Bronchial epithelial cell (primary cell): Measurements from ENCODE around the gene DUSP28. TPM values are rescaled to one million over a fixed set of nuclear protein-coding genes. Genes with fewer than 3 reads are reported as not detected.

Experiments used
- DNase-seq: peaks from one replicate; pipeline ENCODE4 v3.0.0-alpha.2; 2010; ENCODE audit warnings: low read depth
- FAIRE-seq: peaks from 2 replicates; lab custom pipeline; 2011; peaks lifted over from hg19 to GRCh38; lab: Jason Lieb, UNC
- H3K27me3 ChIP-seq: 2 replicates; pipeline ENCODE4 v1.5.1; 2011; ENCODE audit warnings: low read length; ENCODE audit not compliant: control insufficient read depth, insufficient read depth
- H3K36me3 ChIP-seq: 2 replicates; pipeline ENCODE4 v1.5.1; 2011; ENCODE audit warnings: low read length; ENCODE audit not compliant: control insufficient read depth, insufficient read depth
- H3K4me3 ChIP-seq: 2 replicates; pipeline ENCODE4 v1.5.1; 2011; ENCODE audit warnings: mild to moderate bottlenecking, low read depth, low read length, control low read depth
- CTCF ChIP-seq: IDR thresholded peaks from 2 replicates; pipeline ENCODE4 v1.5.1; 2011; ENCODE audit warnings: mild to moderate bottlenecking, moderate library complexity, low read length, control low read depth, inconsistent platforms; ENCODE audit not compliant: insufficient read depth, severe bottlenecking
- total RNA-seq: library from RNA; depleted of rRNA; stranded (reverse); fragments of >200 nt; gene quantifications from 2 replicates; pipeline ENCODE4 v1.2.1, GENCODE V29; 2014

The DUSP28 gene
- total RNA-seq, 1 donor from 2014 or later: 2.1 TPM

GRCh38 chr2:240513549-240514287 is 46.4 kb upstream of the DUSP28 start:
- no peaks in the 10 kb centered on the region for H3K36me3 ChIP-seq
- peak; percentile 55 for FAIRE-seq

DNA sequence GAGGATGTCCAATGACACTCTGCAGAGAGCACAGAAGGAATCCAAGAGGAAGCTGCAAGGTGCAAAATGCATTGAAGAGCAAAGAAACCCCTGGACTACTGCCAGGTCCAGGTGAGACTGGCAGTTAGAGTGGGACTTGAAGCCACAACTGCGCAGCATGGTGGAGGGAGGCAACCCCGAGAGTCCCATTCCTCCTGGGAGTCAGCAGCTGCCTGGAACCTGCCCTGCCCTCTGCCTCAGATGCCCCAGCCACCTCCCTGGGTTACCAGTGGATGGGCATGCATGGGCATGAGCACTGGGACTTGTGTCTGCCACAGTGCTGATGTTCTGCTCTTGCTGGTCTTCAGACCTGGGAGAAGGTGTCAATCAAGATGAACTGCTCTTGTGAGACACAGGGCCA is 45.5 kb upstream of the DUSP28 start:
- no peaks in the 10 kb centered on the region for H3K27me3 ChIP-seq
- DNase-seq: peak; percentile 50
- no peaks in the 10 kb centered on the region for H3K36me3 ChIP-seq
- FAIRE-seq: no peak
- no peak for TF ChIP-seq CTCF
- no peak overlapping the region for H3K4me3 ChIP-seq

More at GRCh38 chr2:240513549-240514287, 46.4 kb upstream of the DUSP28 start:
- TF ChIP-seq CTCF: peak; percentile 94
- Histone ChIP-seq H3K4me3 (no peak overlapping the region), H3K27me3 (no peaks in the 10 kb centered on the region)
- DNase-seq: peak; percentile 82

DNA sequence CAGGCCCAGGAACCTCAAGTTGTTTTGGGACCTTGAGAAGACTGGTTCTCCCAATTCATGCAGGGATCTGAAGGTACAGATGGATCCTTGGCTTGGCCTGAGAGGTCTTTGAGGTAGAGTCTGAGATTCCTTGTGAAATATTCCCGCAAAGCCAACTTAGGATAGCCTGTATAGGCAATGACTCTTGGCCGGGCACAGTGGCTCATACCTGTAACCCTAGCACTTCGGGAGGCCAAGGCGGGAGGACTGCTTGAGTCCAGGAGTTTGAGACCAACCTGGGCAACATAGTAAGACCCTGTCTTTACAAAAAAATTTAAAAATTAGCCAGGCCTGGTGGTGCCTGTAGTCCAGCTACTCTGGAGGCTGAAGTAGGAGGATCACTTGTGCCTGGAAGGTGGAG is 42.8 kb upstream of the DUSP28 start:
- DNase-seq: no peak
- Histone ChIP-seq H3K36me3 (no peaks in the 10 kb centered on the region), H3K4me3 (no peak overlapping the region), H3K27me3 (peaks cover 2% of the 10 kb centered on the region)
- TF ChIP-seq CTCF: no peak
- FAIRE-seq: no peak

DNA sequence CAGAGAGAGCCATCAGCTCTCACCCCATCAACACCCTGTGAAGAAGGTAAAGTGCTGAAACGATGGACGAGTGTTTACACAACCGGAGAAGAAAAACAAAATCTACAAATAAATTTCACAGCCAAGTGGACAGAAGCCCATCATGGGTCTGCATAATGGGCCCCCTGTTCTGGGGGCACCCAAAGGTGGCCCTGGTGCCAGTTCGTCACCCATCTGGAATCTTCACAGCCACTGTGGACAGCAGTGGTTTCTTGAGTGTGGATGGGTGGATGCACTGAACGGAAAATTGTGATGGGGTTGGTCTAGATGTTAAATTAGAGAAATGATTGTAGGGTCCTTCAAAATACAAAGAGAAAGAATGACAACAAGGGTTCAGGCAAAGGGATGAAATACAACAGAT is 41.2 kb upstream of the DUSP28 start:
- no peak for DNase-seq
- TF ChIP-seq CTCF: no peak

DNA sequence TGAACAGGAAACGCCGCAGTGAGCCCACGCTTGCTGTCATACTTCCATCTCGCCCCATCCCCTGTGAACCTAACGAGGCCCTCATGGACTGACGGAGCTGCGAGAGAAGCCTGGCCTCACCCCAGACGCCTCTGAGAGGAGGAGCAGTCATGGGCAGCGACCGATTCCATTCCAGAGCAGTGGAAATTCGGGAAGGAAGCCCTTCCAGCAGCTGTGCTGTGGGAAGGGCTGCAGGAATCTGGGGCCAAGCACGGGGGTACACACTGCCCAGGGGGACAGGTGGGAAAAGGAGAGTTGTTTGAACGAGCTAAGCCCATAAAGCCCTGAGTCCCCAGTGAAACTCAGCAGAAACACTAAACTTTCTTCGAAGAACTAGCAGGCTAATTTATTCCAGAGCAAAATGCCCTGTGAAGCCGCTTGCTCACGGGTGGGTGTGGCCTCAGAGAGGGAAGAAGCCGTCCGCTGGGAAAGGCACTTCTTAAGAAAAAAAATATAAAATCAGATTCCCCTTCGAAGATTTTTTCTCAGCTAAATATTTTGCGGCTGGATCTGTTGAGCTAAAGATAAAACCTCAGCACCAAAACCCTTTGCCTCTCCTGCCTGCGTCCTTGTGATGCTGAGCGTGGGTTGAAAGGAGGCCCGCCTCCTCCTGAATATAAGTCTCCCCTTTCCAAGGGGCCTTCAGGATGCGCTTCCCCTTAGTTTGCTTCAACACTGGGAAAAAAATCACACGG is 40.6 kb upstream of the DUSP28 start:
- DNase-seq (no peak), FAIRE-seq (no peak)
- peaks cover 2% of the 10 kb centered on the region for H3K27me3 ChIP-seq
- H3K36me3 ChIP-seq: peaks cover 9% of the 10 kb centered on the region
- TF ChIP-seq CTCF: no peak
- H3K4me3 ChIP-seq: no peak overlapping the region

More for the DNA sequence above, 41.2 kb upstream of the DUSP28 start:
- FAIRE-seq: no peak
- Histone ChIP-seq H3K36me3 (peaks cover 6% of the 10 kb centered on the region), H3K4me3 (no peak overlapping the region), H3K27me3 (peaks cover 2% of the 10 kb centered on the region)
